RWPE1 (cell line): ENCODE results near the gene ROPN1.
"Not testable (repeated sequence)": the region's sequence is repeated elsewhere in the genome, so short reads cannot be mapped to it uniquely, and the experiment has no call there.

ENCODE experiments used
- CTCF ChIA-PET: fragments of 350-600 bp; sonication (Branson Sonifier 250); formaldehyde crosslinking; extraction: SDS; loops from one replicate; lab custom pipeline; 2021; lab: Yijun Ruan, JAX
- POLR2A ChIA-PET: fragments of 400-600 bp; formaldehyde crosslinking; extraction: SDS; loops from one replicate; lab custom pipeline; 2020; ENCODE audit warnings: antibody characterized with exemption; ENCODE audit not compliant: low non-redundant PET; lab: Yijun Ruan, JAX
- DNase-seq: peaks from one replicate; pipeline ENCODE4 v3.0.0; 2012; ENCODE audit warnings: low spot score
- H3K27ac ChIP-seq: fragments of 450-650 bp; 2 replicates; pipeline ENCODE4 v1.5.1; 2017
- CTCF ChIP-seq: fragments of 450-650 bp; conservative IDR thresholded peaks from 2 replicates; pipeline ENCODE4 v1.5.1; 2017; ENCODE audit warnings: low read depth, mild to moderate bottlenecking

ROPN1 gene

GRCh38 chr3:124033360-124034015 is 41.6 kb upstream of the ROPN1 start, which contains the start of gene KALRN:
KALRN (plus strand) TSS chr3:124033369.
- ChIA-PET CTCF (interaction anchor here (0.5 to 0.8 kb wide), 9 partner anchors 12 to 1538 kb away, joined by 3 to 4 read pairs (median 3); no protein-coding TSS in a partner anchor), POLR2A (interaction anchor here (0.6 kb wide), 1 partner anchor 1240 kb away, joined by 4 read pairs; the partner anchor contains the start of gene HSPBAP1)
- H3K27ac ChIP-seq = no peak within 1 kb of the TSS
- TF ChIP-seq CTCF = peak; percentile 4; the same call in 1 of the 2 replicates
- DNase-seq = no peak

GRCh38 chr3:124032881-124033359 is 41.0 kb upstream of the ROPN1 start:
- H3K27ac ChIP-seq = no peak overlapping the region
- ChIA-PET POLR2A (no interaction called here), CTCF (interaction anchor here (0.5 to 0.8 kb wide), 6 partner anchors 40 to 527 kb away, joined by 3 to 4 read pairs (median 3); no protein-coding TSS in a partner anchor)
- TF ChIP-seq CTCF = peak; percentile 85
- DNase-seq = peak; percentile 85

DNA sequence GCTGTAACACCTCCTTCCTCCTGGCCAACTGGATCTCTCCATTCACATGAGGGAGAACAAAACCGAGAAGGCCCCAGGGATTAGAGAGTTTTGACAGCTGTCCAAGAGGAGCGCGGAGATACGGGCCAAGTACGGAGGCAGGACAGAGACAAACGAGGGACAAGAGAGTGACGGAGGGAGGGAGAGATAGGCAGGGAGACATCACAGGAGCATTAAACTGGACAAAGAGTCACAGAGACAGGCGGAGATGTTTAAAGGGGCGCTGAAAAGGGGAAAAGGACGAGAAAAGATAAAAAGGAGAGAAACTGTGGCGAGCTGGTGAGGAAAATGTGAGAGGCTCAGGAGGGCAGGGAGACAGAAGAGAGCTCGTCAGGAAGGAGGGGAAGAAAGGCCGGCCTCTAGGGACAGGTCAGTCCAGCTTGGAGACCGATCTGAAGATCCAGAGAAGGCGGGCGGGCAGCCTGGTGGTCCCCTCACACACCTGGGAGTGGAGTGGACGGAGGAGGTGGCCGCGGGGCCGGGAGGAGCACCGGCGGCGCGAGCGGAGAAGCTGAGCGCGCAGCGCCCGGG is 40.5 kb upstream of the ROPN1 start:
- POLR2A ChIA-PET = no interaction called here
- H3K27ac ChIP-seq = no peak overlapping the region
- DNase-seq = no peak
- no peak for TF ChIP-seq CTCF
- CTCF ChIA-PET = interaction anchor here (0.6 to 0.7 kb wide), 4 partner anchors 23 to 528 kb away, joined by 3 to 4 read pairs (median 3); no protein-coding TSS in a partner anchor

- DNase-seq = no peak
- no peak overlapping the region for H3K27ac ChIP-seq
- POLR2A ChIA-PET = no interaction called here
- CTCF ChIA-PET = interaction anchor here (0.6 kb wide), 1 partner anchor 865 kb away, joined by 3 read pairs; no protein-coding TSS in a partner anchor
- no peak for TF ChIP-seq CTCF
These were observed 34.6 kb upstream of the ROPN1 start for GRCh38 chr3:124026516-124026915.

DNA sequence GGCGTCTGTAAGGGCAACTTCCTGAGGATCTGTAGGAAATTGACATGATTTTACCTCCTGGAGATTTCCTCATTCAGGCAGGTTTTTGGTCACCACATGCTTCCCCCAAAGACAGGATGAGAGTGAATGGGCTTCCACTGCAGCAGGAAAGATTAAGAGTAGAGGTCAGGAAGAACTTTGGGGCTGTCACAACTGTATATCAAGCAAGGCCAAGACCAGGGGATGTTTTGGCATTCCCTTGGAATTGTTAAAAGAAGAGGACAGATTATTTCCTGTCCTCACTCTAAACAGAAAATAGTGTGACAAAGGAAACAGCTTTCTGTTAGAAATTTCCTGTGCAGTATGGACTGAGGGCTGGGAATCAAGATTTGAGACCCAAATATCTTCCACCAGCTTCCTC is 31.6 kb upstream of the ROPN1 start:
- CTCF ChIA-PET, DNase-seq, H3K27ac ChIP-seq: not testable (repeated sequence)
- POLR2A ChIA-PET = interaction anchor here (0.6 kb wide), 1 partner anchor 11 kb away, joined by 7 read pairs; no protein-coding TSS in a partner anchor

- ChIA-PET CTCF (interaction anchor here (0.7 kb wide), 1 partner anchor 261 kb away, joined by 3 read pairs; no protein-coding TSS in a partner anchor), POLR2A (no interaction called here)
- no peak for DNase-seq
- TF ChIP-seq CTCF = no peak
- H3K27ac ChIP-seq = no peak overlapping the region
These were observed 27.4 kb upstream of the ROPN1 start for GRCh38 chr3:124019291-124019690.

GRCh38 chr3:124017502-124017901 is 25.6 kb upstream of the ROPN1 start:
- H3K27ac ChIP-seq, DNase-seq, POLR2A ChIA-PET: not testable (repeated sequence)
- CTCF ChIA-PET = interaction anchor here (0.6 to 2.2 kb wide), 3 partner anchors 61 to 265 kb away, joined by 3 to 5 read pairs (median 3); no protein-coding TSS in a partner anchor
